HL-60 (cell line): ENCODE measurements around the gene SGO2.

Source experiments
- DNase-seq, 2 experiments: peaks; one replicate each; pipeline ENCODE4 v3.0.0-alpha.2; 2010 to 2020; ENCODE audit warnings: low read depth in 1 of 2, low spot score in 1 of 2
- H3K27ac ChIP-seq: fragments of 250-450 bp; sonication (Bioruptor Pico); replicated peaks from 2 replicates; pipeline ENCODE4 v1.5.1; 2020; ENCODE audit warnings: mild to moderate bottlenecking, moderate library complexity
- H3K27me3 ChIP-seq: fragments of 250-450 bp; sonication (Bioruptor Pico); 2 replicates; pipeline ENCODE4 v1.5.1; 2021; ENCODE audit warnings: mild to moderate bottlenecking, moderate library complexity; ENCODE audit not compliant: insufficient read depth, poor library complexity, severe bottlenecking
- H3K4me3 ChIP-seq: replicated peaks from 2 replicates; pipeline ENCODE4 v1.5.1; 2011; ENCODE audit warnings: mild to moderate bottlenecking, control low read depth, low read length; ENCODE audit not compliant: insufficient read depth
- GABPA ChIP-seq: IDR thresholded peaks from 2 replicates; pipeline ENCODE4 v1.6.1; 2012; ENCODE audit warnings: low read depth
- POLR2AphosphoS5 ChIP-seq: IDR thresholded peaks from 2 replicates; pipeline ENCODE4 v1.6.1; 2012; ENCODE audit warnings: low read depth
- SPI1 ChIP-seq: IDR thresholded peaks from 2 replicates; pipeline ENCODE4 v1.6.1; 2012; ENCODE audit warnings: low read depth, mild to moderate bottlenecking, borderline replicate concordance
- TF ChIP-seq, protein P1 (sequence below): IDR thresholded peaks from one replicate; pipeline ENCODE4 v1.5.1; 2011; ENCODE audit warnings: low read length, control low read depth, inconsistent platforms; ENCODE audit not compliant: insufficient read depth
- TF ChIP-seq, protein P2 (sequence below): IDR thresholded peaks from 2 replicates; pipeline ENCODE4 v1.6.1; 2012; ENCODE audit warnings: low read depth; ENCODE audit not compliant: insufficient replicate concordance

SGO2 gene

DNA sequence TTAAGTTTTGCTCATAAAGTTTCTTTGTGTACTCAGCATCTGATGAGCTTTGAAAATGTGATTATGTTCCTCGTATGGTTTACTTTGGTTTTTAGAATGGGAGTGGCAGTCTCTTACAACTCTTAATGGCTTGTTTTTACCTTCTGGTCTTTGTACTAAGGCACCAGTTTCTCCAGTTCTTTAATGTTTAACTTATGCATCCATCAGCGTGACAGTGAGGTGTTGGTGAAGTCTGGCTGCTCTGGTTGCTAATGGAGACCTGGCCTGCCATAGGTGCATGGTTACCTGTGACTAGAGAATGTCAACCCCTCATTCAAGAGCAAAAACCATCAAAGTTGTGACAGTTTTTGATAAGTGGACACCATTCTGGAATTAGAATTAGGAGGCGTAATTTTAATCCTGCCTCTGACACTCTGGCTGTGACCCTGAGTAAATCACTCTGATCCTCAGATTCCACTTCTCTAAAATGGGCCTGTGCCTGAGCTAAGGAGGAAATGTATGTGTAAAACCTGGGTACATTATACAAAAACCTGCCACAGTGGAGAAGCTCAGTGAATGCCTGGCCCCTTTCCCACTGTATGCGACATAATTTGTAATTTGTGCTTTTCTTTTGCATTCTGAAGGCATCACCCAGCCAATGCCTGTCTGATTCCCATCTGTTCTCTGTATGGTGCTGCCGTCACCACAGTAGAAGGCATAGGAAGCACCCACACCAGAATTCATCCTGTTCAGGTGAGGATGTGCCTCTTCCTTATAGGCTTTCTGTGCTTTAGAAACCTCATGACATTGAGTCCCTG, 71.0 kb downstream of the SGO2 start:
- Histone ChIP-seq H3K4me3 (no peak overlapping the region), H3K27me3 (no peaks in the 10 kb centered on the region), H3K27ac (no peak overlapping the region)
- TF ChIP-seq, protein P1, sequence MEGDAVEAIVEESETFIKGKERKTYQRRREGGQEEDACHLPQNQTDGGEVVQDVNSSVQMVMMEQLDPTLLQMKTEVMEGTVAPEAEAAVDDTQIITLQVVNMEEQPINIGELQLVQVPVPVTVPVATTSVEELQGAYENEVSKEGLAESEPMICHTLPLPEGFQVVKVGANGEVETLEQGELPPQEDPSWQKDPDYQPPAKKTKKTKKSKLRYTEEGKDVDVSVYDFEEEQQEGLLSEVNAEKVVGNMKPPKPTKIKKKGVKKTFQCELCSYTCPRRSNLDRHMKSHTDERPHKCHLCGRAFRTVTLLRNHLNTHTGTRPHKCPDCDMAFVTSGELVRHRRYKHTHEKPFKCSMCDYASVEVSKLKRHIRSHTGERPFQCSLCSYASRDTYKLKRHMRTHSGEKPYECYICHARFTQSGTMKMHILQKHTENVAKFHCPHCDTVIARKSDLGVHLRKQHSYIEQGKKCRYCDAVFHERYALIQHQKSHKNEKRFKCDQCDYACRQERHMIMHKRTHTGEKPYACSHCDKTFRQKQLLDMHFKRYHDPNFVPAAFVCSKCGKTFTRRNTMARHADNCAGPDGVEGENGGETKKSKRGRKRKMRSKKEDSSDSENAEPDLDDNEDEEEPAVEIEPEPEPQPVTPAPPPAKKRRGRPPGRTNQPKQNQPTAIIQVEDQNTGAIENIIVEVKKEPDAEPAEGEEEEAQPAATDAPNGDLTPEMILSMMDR, result no peak
- TF ChIP-seq GABPA (no peak), SPI1 (no peak), POLR2AphosphoS5 (no peak)
- TF ChIP-seq, protein P2, sequence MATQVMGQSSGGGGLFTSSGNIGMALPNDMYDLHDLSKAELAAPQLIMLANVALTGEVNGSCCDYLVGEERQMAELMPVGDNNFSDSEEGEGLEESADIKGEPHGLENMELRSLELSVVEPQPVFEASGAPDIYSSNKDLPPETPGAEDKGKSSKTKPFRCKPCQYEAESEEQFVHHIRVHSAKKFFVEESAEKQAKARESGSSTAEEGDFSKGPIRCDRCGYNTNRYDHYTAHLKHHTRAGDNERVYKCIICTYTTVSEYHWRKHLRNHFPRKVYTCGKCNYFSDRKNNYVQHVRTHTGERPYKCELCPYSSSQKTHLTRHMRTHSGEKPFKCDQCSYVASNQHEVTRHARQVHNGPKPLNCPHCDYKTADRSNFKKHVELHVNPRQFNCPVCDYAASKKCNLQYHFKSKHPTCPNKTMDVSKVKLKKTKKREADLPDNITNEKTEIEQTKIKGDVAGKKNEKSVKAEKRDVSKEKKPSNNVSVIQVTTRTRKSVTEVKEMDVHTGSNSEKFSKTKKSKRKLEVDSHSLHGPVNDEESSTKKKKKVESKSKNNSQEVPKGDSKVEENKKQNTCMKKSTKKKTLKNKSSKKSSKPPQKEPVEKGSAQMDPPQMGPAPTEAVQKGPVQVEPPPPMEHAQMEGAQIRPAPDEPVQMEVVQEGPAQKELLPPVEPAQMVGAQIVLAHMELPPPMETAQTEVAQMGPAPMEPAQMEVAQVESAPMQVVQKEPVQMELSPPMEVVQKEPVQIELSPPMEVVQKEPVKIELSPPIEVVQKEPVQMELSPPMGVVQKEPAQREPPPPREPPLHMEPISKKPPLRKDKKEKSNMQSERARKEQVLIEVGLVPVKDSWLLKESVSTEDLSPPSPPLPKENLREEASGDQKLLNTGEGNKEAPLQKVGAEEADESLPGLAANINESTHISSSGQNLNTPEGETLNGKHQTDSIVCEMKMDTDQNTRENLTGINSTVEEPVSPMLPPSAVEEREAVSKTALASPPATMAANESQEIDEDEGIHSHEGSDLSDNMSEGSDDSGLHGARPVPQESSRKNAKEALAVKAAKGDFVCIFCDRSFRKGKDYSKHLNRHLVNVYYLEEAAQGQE, result no peak
- DNase-seq, result no peak

DNA sequence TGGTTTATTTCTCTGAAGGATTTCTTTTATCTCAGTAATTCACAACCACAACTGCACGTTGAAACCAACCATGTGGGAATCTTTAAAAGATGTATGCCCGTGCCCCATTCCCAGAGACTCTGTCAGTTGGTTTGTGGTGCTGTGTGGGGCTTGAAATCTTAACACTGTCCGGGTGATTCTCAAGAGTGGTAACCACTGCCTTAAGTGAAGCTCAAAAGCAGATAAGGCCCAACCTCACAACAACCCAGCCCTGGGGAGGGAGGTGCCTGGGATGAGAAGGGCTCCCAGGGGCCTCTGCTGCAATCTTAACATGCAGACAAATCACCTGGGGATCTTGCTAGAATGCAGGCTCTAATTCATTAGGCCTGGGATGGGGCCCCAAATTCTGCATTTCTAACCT, 73.2 kb downstream of the SGO2 start:
- H3K27ac ChIP-seq, result no peak overlapping the region
- H3K27me3 ChIP-seq, result no peaks in the 10 kb centered on the region
- TF ChIP-seq GABPA (no peak), SPI1 (no peak), POLR2AphosphoS5 (no peak)
- TF ChIP-seq, protein P1, result no peak
- TF ChIP-seq, protein P2, result no peak
- no peak overlapping the region for H3K4me3 ChIP-seq
- DNase-seq, result no peak

DNA sequence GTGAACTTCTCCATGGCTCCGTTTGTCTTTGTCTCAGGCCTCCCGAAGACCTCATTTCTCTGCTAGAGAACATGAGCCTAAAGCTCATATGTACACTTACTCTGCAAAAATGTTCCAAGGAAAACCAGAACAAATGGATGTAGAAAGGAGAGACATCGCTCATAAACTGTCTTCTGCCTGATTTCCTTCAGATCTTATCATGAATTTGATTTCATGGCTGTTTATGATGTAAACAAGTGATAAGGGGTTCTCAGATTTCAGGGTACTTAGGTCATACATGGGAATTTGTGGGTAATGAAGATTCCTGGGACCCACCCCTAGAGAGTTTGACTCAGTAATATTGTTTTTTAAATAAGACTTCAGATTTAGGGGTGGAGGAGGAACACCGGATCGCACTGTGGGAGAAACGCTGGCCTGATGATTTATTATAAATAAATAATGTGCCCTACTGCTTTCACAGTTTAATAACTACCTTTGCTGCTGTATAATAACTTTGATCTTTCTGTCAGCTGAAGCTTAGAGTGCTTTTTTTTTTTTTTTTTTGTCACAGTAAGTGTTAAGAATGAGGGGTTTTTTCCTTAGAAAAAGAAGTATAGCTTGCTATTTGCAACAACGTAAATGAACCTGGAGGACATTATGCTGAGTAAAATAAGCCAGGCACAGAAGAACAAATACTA, 74.7 kb downstream of the SGO2 start:
- TF ChIP-seq, protein P1, result no peak
- no peak for TF ChIP-seq GABPA
- TF ChIP-seq, protein P2, result no peak
- no peak for TF ChIP-seq POLR2AphosphoS5
- TF ChIP-seq SPI1, result no peak
- DNase-seq, result no peak
- Histone ChIP-seq H3K4me3 (no peak overlapping the region), H3K27ac (no peak overlapping the region), H3K27me3 (no peaks in the 10 kb centered on the region)
